Spinal cord (tissue), 10 donors: ENCODE data around the gene TTLL10. TPM values are rescaled to one million over a fixed set of nuclear protein-coding genes. Genes with fewer than 3 reads are reported as not detected.

Source experiments
- DNase-seq, 6 donors: peaks; one replicate each; pipeline versions ENCODE4 v3.0.0 to v3.0.0-alpha.2; 2013 to 2015; ENCODE audit warnings: low spot score in 6 of 6, low read depth in 4 of 6
- H3K27ac ChIP-seq: one replicate; pipeline ENCODE4 v1.5.1; 2013; ENCODE audit warnings: low read depth, low read length, control low read depth
- H3K27me3 ChIP-seq: one replicate; pipeline ENCODE4 v1.6.1; 2013; ENCODE audit warnings: low read length; ENCODE audit not compliant: control insufficient read depth, insufficient read depth
- H3K36me3 ChIP-seq: one replicate; pipeline ENCODE4 v1.6.1; 2013; ENCODE audit warnings: low read length; ENCODE audit not compliant: control insufficient read depth, insufficient read depth
- H3K4me1 ChIP-seq: one replicate; pipeline ENCODE4 v1.6.1; 2013; ENCODE audit warnings: low read length; ENCODE audit not compliant: control insufficient read depth, insufficient read depth
- H3K4me3 ChIP-seq: one replicate; pipeline ENCODE4 v1.5.1; 2013; ENCODE audit warnings: low read depth, low read length, control low read depth
- H3K9me3 ChIP-seq: one replicate; pipeline ENCODE4 v1.6.1; 2013; ENCODE audit warnings: low read length; ENCODE audit not compliant: control insufficient read depth, insufficient read depth
- WGBS: methylation state at CpG from one replicate; pipeline ENCODE4 v1.1.5; 2013; ENCODE audit warnings: missing lambda C conversion rate; ENCODE audit not compliant: insufficient coverage; 5-methylcytosine and 5-hydroxymethylcytosine counted together
- polyA plus RNA-seq, 2 donors: library from polyadenylated mRNA; unstranded; fragments of 120-200 nt; gene quantifications; one replicate each; pipeline ENCODE4 v1.2.1, GENCODE V29; 2013; ENCODE audit not compliant: insufficient read length in 2 of 2
- small RNA-seq: library from RNA; depleted of rRNA; stranded (forward); fragments of <200 nt; gene quantifications from one replicate; pipeline ENCODE3, GENCODE V24; 2014; ENCODE audit warnings: low replicate concordance
- total RNA-seq, 2 donors: library from RNA; depleted of rRNA in 1 of 2; stranded (reverse); fragments of 120-200 nt in 1 of 2; fragments of >200 nt in 1 of 2; gene quantifications; one replicate each; pipeline versions ENCODE4 v1.2.3 to v1.2.4, GENCODE V29; 2013 to 2014
- donor health status: healthy.

TTLL10 gene
- total and polyA plus RNA-seq, 4 donors: 0.79 to 2.1 (median 1.2) TPM

DNA sequence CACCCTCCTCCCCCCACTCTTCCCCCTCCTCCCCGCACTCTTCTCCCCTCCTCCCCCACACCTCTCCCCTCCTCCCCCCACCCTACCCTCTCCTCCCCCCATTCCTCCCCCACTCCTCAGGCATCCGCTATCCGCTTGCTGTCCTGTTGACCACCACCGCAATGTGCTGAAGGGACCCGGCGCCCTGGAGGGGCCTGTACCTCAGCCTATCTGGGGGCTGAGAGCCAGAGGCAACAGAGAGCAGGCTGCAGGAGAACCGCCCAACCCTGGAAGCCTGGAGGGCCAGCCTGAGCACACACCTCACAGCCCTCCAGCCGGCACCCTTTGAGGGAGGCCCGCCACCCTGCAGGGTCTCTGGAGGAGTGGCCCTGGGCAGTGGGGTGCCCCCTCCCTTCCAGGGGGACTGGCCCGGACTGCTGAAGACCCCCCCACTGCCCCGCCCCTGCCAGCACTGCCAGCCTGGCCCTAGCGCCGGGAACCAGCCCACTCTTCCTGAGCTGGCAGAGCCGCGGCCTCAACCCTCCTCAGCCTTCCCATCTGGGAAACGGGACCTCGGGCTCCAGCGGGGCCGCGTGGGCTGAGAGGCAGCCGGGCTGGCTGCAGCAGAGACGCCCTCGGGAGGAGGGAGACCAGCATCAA, 71.6 kb downstream of the TTLL10 start:
- 75% methylated on average over 19 of the region's 23 CpGs for WGBS
- Histone ChIP-seq H3K27me3 (peaks cover 32% of the 10 kb centered on the region), H3K36me3 (peaks cover 33% of the 10 kb centered on the region), H3K27ac (no peak overlapping the region), H3K4me3 (no peak overlapping the region), H3K4me1 (peaks cover 11% of the 10 kb centered on the region), H3K9me3 (no peaks in the 10 kb centered on the region)
- no peak for DNase-seq

DNA sequence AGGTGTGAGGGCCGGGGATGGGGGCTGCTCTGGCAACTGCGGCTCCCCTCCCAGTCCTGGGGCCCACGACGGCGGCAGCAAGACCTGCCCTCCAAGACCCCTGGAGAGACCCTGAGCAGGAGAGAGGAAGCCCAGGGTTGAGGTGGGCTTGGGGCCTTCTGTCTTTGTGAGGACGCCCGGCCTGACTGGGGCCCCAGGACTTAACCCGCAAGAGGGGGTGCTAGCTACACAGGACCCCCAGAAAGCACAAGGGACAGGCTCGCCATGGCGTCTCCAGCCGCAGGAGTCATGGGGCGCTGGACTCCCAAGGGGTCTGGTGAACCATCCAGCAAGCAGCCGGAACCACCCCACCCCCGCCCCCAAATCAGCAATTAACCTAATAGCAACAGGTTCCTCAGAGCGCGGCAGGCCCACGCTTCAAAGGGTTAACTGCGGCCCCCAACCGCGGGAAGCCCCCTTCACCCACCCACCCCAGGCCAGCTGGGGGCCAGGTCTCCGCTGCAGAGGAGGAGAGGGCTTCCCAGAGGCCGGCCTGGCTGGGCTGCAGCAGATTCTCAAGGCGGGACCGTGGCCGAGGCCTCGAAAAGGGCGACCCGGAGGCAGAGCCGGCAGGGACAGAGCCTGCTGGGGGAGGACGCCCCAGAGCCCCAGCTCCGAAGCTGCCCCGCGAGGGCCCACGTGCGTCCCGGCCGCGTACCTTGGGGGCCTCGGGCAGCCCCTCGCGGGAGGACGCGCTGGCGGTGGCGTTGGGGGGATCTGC, 72.3 kb downstream of the TTLL10 start:
- no peaks in the 10 kb centered on the region for H3K9me3 ChIP-seq
- no peak overlapping the region for H3K27ac ChIP-seq
- WGBS: 21% methylated on average over 37 of the region's 45 CpGs
- DNase-seq: no peak
- no peak overlapping the region for H3K4me3 ChIP-seq
- peaks cover 34% of the 10 kb centered on the region for H3K36me3 ChIP-seq
- peaks cover 11% of the 10 kb centered on the region for H3K4me1 ChIP-seq
- peaks cover 27% of the 10 kb centered on the region for H3K27me3 ChIP-seq

DNA sequence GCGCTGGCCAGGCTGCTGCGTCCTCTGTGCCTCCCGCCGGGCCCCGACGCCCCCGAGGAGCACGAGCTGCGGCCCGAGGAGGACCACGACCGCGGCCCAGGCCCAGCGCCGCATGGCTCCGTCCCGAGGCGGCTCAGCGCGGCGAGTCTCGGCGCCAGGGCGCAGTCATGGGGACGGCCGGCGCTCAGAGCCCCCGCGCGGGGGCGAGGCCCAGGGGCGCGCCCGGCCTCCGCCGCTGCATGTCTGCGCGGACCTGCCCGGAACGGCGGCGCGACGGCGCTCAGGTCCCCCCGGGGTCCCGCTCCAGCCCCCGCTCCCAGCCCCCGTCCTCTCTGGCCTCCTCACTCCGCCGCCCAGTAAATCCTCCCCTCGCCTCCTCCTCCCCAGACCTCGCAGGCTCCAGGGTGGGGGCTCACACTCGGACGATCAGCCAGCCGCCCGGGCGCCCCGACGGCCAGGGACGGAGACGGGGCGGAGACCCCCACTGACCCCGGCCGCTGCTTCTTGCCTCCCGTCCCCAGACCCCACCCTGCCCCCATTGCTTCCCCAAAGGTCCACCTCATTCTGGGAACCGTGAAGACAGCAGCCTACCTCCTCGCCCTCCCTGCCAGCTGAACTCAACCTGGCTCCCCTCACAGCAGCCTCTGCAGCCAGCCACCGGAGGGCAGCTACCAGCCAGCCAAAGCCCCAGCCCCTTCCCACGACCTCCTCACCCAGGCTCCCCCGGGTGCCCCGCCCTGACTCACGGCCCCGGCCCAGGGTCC, 73.1 kb downstream of the TTLL10 start, which contains the start of gene C1QTNF12:
Gene C1QTNF12 (minus strand): TSS at position 146 of the 764 bp plus-strand sequence. CDS start 32 bp downstream, at position 114.
- H3K27me3 ChIP-seq: peaks cover 27% of the 10 kb centered on the region
- H3K9me3 ChIP-seq: no peaks in the 10 kb centered on the region
- WGBS: 3% methylated on average over 72 of the region's 74 CpGs
- no peak within 1 kb of the TSS for H3K4me3 ChIP-seq
- no peak within 1 kb of the TSS for H3K27ac ChIP-seq
- no peak for DNase-seq
- H3K4me1 ChIP-seq: peaks cover 11% of the 10 kb centered on the region
- H3K36me3 ChIP-seq: peaks cover 26% of the 10 kb centered on the region

DNA sequence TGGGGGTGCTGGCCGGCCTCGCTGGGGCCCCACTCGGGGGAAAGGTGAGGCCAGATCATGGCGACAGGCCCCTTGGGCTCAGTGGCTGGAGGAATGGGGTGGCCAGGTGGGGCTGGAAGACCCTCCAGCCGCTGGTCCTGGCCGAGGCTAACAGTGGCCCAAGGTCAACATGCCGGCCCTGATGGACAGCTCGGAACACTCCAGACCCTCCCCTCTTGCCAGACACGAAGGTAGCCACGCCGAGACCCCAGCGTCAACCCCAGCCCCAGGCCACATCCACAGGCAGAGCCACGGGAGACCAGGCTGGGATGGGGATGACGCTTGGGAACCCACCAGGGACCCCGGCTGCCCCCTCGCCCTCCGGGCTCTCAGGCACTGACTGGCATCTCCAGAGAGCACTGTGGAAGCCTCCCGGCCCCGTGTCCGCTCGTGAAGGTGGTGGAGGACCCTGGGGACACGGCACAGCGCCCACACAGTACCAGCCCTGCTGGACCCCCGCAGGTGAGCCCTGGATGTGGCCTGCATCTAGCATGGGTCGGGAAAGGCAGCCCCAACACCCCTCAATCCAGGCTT, 73.7 kb downstream of the TTLL10 start:
- H3K27me3 ChIP-seq: peaks cover 27% of the 10 kb centered on the region
- no peak overlapping the region for H3K4me3 ChIP-seq
- H3K36me3 ChIP-seq: peaks cover 26% of the 10 kb centered on the region
- 69% methylated on average over 25 of the region's 25 CpGs for WGBS
- no peak for DNase-seq
- no peak overlapping the region for H3K27ac ChIP-seq
- H3K4me1 ChIP-seq: peaks cover 11% of the 10 kb centered on the region
- H3K9me3 ChIP-seq: no peaks in the 10 kb centered on the region

Small RNA genes within 50 kb of the gene (small RNA-seq; reads per million reads assigned to genes)
- gene MIR200A (0.30 reads per million, percentile 28 among the genes with 10 or more reads in this experiment), gene MIR200B (1.6 reads per million, percentile 87 among the genes with 10 or more reads in this experiment), gene MIR429 (0.53 reads per million, percentile 58 among the genes with 10 or more reads in this experiment)

Other genes starting within 250 kb of the TTLL10 start
- gene SAMD11, start 250.0 kb upstream of the TTLL10 start, total RNA-seq: 10 to 100 TPM; 12.0 to 29.5 TPM
- gene SAMD11, start 250.0 kb upstream of the TTLL10 start, polyA plus RNA-seq: 10 to 100 TPM; 28.3 to 36.9 TPM
- gene NOC2L, start 214.6 kb upstream of the TTLL10 start, total RNA-seq: 10 to 100 TPM; 33.1 to 48.3 TPM
- 10 to 100 TPM; 63.6 to 68.5 TPM for gene NOC2L, start 214.6 kb upstream of the TTLL10 start, polyA plus RNA-seq
- 1 to 10 TPM; 5.4 to 9.1 TPM for gene KLHL17, start 213.3 kb upstream of the TTLL10 start, total RNA-seq
- gene KLHL17, start 213.3 kb upstream of the TTLL10 start, polyA plus RNA-seq: 10 to 100 TPM; 26.0 to 27.4 TPM
- gene PLEKHN1, start 207.4 kb upstream of the TTLL10 start, total RNA-seq: not detected
- under 1 TPM in 1 of 2 donors, not detected in 1; 0.26 TPM for gene PLEKHN1, start 207.4 kb upstream of the TTLL10 start, polyA plus RNA-seq
- gene PERM1, start 191.8 kb upstream of the TTLL10 start, total RNA-seq: not detected
- under 1 TPM in 1 of 2 donors, not detected in 1; 0.39 TPM for gene PERM1, start 191.8 kb upstream of the TTLL10 start, polyA plus RNA-seq
- 10 to 100 TPM; 12.3 to 77.1 TPM for gene HES4, start 173.8 kb upstream of the TTLL10 start, total RNA-seq
- 10 to 100 TPM; 72.3 to 74.0 TPM for gene HES4, start 173.8 kb upstream of the TTLL10 start, polyA plus RNA-seq
- 10 to 100 TPM; 34.4 to 48.8 TPM for gene ISG15, start 160.4 kb upstream of the TTLL10 start, total RNA-seq
- gene ISG15, start 160.4 kb upstream of the TTLL10 start, polyA plus RNA-seq: 10 to 100 TPM; 27.7 to 28.0 TPM
- 10 to 100 TPM; 62.8 to 75.7 TPM for gene AGRN, start 153.8 kb upstream of the TTLL10 start, total RNA-seq
- gene AGRN, start 153.8 kb upstream of the TTLL10 start, polyA plus RNA-seq: 100 to 1,000 TPM; 274 to 280 TPM
- not detected for gene RNF223, start 99.6 kb upstream of the TTLL10 start, total RNA-seq
- under 1 TPM in 1 of 2 donors, not detected in 1; 0.20 TPM for gene RNF223, start 99.6 kb upstream of the TTLL10 start, polyA plus RNA-seq
- 1 to 10 TPM; 4.4 to 9.9 TPM for gene C1orf159, start 57.8 kb upstream of the TTLL10 start, total RNA-seq
- 10 to 100 TPM; 22.3 to 27.0 TPM for gene C1orf159, start 57.8 kb upstream of the TTLL10 start, polyA plus RNA-seq
- gene TNFRSF18, start 32.7 kb downstream of the TTLL10 start, total RNA-seq: under 1 TPM; 0.20 to 0.22 TPM
- gene TNFRSF18, start 32.7 kb downstream of the TTLL10 start, polyA plus RNA-seq: under 1 TPM; 0.36 to 0.68 TPM
- 1 to 10 TPM in 1 of 2 donors, under 1 TPM in 1; 0.20 to 1.5 TPM for gene TNFRSF4, start 40.3 kb downstream of the TTLL10 start, total RNA-seq
- gene TNFRSF4, start 40.3 kb downstream of the TTLL10 start, polyA plus RNA-seq: 1 to 10 TPM; 1.0 to 1.2 TPM
- gene SDF4, start 58.1 kb downstream of the TTLL10 start, total RNA-seq: 10 to 100 TPM; 31.0 to 86.7 TPM
- 100 to 1,000 TPM; 125 to 160 TPM for gene SDF4, start 58.1 kb downstream of the TTLL10 start, polyA plus RNA-seq
- gene B3GALT6, start 58.4 kb downstream of the TTLL10 start, total RNA-seq: 10 to 100 TPM; 11.5 to 30.4 TPM
- gene B3GALT6, start 58.4 kb downstream of the TTLL10 start, polyA plus RNA-seq: 10 to 100 TPM; 39.7 to 40.1 TPM
- 10 to 100 TPM in 1 of 2 donors, 1 to 10 TPM in 1; 2.7 to 10.4 TPM for gene C1QTNF12, start 72.8 kb downstream of the TTLL10 start, total RNA-seq
- gene C1QTNF12, start 72.8 kb downstream of the TTLL10 start, polyA plus RNA-seq: 1 to 10 TPM; 1.4 to 5.7 TPM
- gene UBE2J2, start 100.0 kb downstream of the TTLL10 start, total RNA-seq: 10 to 100 TPM; 26.4 to 42.4 TPM
- 10 to 100 TPM; 65.6 to 82.9 TPM for gene UBE2J2, start 100.0 kb downstream of the TTLL10 start, polyA plus RNA-seq
- gene SCNN1D, start 106.6 kb downstream of the TTLL10 start, total RNA-seq: 10 to 100 TPM in 1 of 2 donors, 1 to 10 TPM in 1; 2.2 to 10.3 TPM
- 10 to 100 TPM; 16.8 to 24.5 TPM for gene SCNN1D, start 106.6 kb downstream of the TTLL10 start, polyA plus RNA-seq
- gene ACAP3, start 134.1 kb downstream of the TTLL10 start, total RNA-seq: 10 to 100 TPM; 58.7 to 70.6 TPM
- gene ACAP3, start 134.1 kb downstream of the TTLL10 start, polyA plus RNA-seq: 100 to 1,000 TPM; 222 to 265 TPM
- 10 to 100 TPM in 1 of 2 donors, 1 to 10 TPM in 1; 6.2 to 14.2 TPM for gene PUSL1, start 134.7 kb downstream of the TTLL10 start, total RNA-seq
- gene PUSL1, start 134.7 kb downstream of the TTLL10 start, polyA plus RNA-seq: 10 to 100 TPM; 16.0 to 17.7 TPM
- 10 to 100 TPM; 39.8 to 82.5 TPM for gene INTS11, start 150.8 kb downstream of the TTLL10 start, total RNA-seq
- gene INTS11, start 150.8 kb downstream of the TTLL10 start, polyA plus RNA-seq: 100 to 1,000 TPM; 146 to 206 TPM
- gene CPTP, start 150.9 kb downstream of the TTLL10 start, total RNA-seq: 10 to 100 TPM in 1 of 2 donors, 1 to 10 TPM in 1; 9.6 to 18.8 TPM
- gene CPTP, start 150.9 kb downstream of the TTLL10 start, polyA plus RNA-seq: 10 to 100 TPM; 31.8 to 32.0 TPM
- gene TAS1R3, start 157.4 kb downstream of the TTLL10 start, total RNA-seq: under 1 TPM; 0.10 to 0.44 TPM
- under 1 TPM; 0.86 to 0.98 TPM for gene TAS1R3, start 157.4 kb downstream of the TTLL10 start, polyA plus RNA-seq
- 10 to 100 TPM; 35.7 to 68.7 TPM for gene DVL1, start 175.5 kb downstream of the TTLL10 start, total RNA-seq
- gene DVL1, start 175.5 kb downstream of the TTLL10 start, polyA plus RNA-seq: 10 to 100 TPM; 82.7 to 87.1 TPM
- gene MXRA8, start 184.7 kb downstream of the TTLL10 start, total RNA-seq: 100 to 1,000 TPM in 1 of 2 donors, 10 to 100 TPM in 1; 40.6 to 212 TPM
- 100 to 1,000 TPM in 1 of 2 donors, 10 to 100 TPM in 1; 48.1 to 106 TPM for gene MXRA8, start 184.7 kb downstream of the TTLL10 start, polyA plus RNA-seq
- 100 to 1,000 TPM in 1 of 2 donors, 10 to 100 TPM in 1; 41.4 to 105 TPM for gene AURKAIP1, start 201.3 kb downstream of the TTLL10 start, total RNA-seq
- gene AURKAIP1, start 201.3 kb downstream of the TTLL10 start, polyA plus RNA-seq: 100 to 1,000 TPM; 124 to 130 TPM
- gene CCNL2, start 225.5 kb downstream of the TTLL10 start, total RNA-seq: 100 to 1,000 TPM; 148 to 178 TPM
- gene CCNL2, start 225.5 kb downstream of the TTLL10 start, polyA plus RNA-seq: 100 to 1,000 TPM; 214 to 303 TPM
- 100 to 1,000 TPM in 1 of 2 donors, 10 to 100 TPM in 1; 56.9 to 117 TPM for gene MRPL20, start 233.4 kb downstream of the TTLL10 start, total RNA-seq
- gene MRPL20, start 233.4 kb downstream of the TTLL10 start, polyA plus RNA-seq: 100 to 1,000 TPM; 108 to 119 TPM
- gene ANKRD65, start 247.4 kb downstream of the TTLL10 start, total RNA-seq: 1 to 10 TPM; 1.8 to 6.7 TPM
- 10 to 100 TPM; 10.6 to 10.8 TPM for gene ANKRD65, start 247.4 kb downstream of the TTLL10 start, polyA plus RNA-seq